AG04450 (cell line): ENCODE results near the gene PRR7. TPM values are rescaled to one million over a fixed set of nuclear protein-coding genes. Genes with fewer than 3 reads are reported as not detected.

Source experiments
- CTCF ChIA-PET: fragments of 300-600, 350-600 bp; formaldehyde crosslinking; extraction: SDS; loops from one replicate; lab custom pipeline; 2022; ENCODE audit warnings: antibody characterized with exemption, inconsistent platforms; lab: Charles Lee
- POLR2A ChIA-PET: fragments of 350-600 bp; formaldehyde crosslinking; extraction: SDS; loops from one replicate; lab custom pipeline; 2021; ENCODE audit warnings: antibody characterized with exemption, inconsistent platforms; lab: Yijun Ruan, JAX
- DNase-seq: peaks from one replicate; pipeline ENCODE4 v3.0.0-alpha.2; 2011; ENCODE audit warnings: low read depth, low spot score
- H3K27ac ChIP-seq: one replicate; pipeline ENCODE4 v1.5.1; 2012; ENCODE audit warnings: low read depth, low read length, control low read depth
- H3K27me3 ChIP-seq: one replicate; pipeline ENCODE4 v1.6.0; 2012; ENCODE audit warnings: low read length; ENCODE audit not compliant: control insufficient read depth, insufficient read depth
- H3K4me3 ChIP-seq: 2 replicates; pipeline ENCODE4 v1.5.1; 2011; ENCODE audit warnings: mild to moderate bottlenecking, low read depth, low read length, control low read depth
- H3K9me3 ChIP-seq: 2 replicates; pipeline ENCODE4 v1.5.1; 2012; ENCODE audit warnings: low read length; ENCODE audit not compliant: control insufficient read depth, insufficient read depth
- CTCF ChIP-seq: IDR thresholded peaks from 2 replicates; pipeline ENCODE4 v1.5.1; 2011; ENCODE audit warnings: low read depth, low read length, control low read depth, inconsistent platforms
- polyA plus RNA-seq: library from polyadenylated mRNA; depleted of rRNA; stranded (reverse); fragments of >200 nt; gene quantifications from 2 replicates; pipeline ENCODE4 v1.2.3, GENCODE V29; 2011

Gene PRR7
- polyA plus RNA-seq, 1 experiment = 1.0 TPM

- ChIA-PET CTCF (interaction anchor here (0.6 to 3.6 kb wide), 2 partner anchors 20 to 503 kb away, joined by 4 to 20 read pairs; no protein-coding TSS in a partner anchor), POLR2A (no interaction called here)
- no peak for DNase-seq
- no peaks in the 10 kb centered on the region for H3K9me3 ChIP-seq
- H3K27me3 ChIP-seq = no peaks in the 10 kb centered on the region
- no peak overlapping the region for H3K4me3 ChIP-seq
- no peak overlapping the region for H3K27ac ChIP-seq
- no peak for TF ChIP-seq CTCF
Measured at GRCh38 chr5:177423671-177424070, 22.9 kb upstream of the PRR7 start.

- Histone ChIP-seq H3K4me3 (peak overlapping the region; percentile 70), H3K9me3 (no peaks in the 10 kb centered on the region), H3K27me3 (no peaks in the 10 kb centered on the region), H3K27ac (peak overlapping the region; percentile 96)
- TF ChIP-seq CTCF = no peak
- no peak for DNase-seq
- ChIA-PET POLR2A (interaction anchor here (0.9 to 2.1 kb wide), 2 partner anchors 22 to 46 kb away, joined by 3 to 26 read pairs; no protein-coding TSS in a partner anchor), CTCF (interaction anchor here (1.5 to 4.2 kb wide), 2 partner anchors 21 to 27 kb away, joined by 4 to 24 read pairs; no protein-coding TSS in a partner anchor)
Measured at GRCh38 chr5:177425196-177425800, 21.3 kb upstream of the PRR7 start.

GRCh38 chr5:177425801-177426565 lies 20.6 kb upstream of the PRR7 start:
- POLR2A ChIA-PET = interaction anchor here (0.5 to 2.4 kb wide), 17 partner anchors 10 to 292 kb away, joined by 3 to 26 read pairs (median 4); partner anchors contain the start of genes LMAN2, PDLIM7 and PRR7
- no peak for TF ChIP-seq CTCF
- CTCF ChIA-PET = interaction anchor here (0.5 to 4.2 kb wide), 6 partner anchors 13 to 238 kb away, joined by 3 to 26 read pairs (median 4); no protein-coding TSS in a partner anchor
- H3K27me3 ChIP-seq = no peaks in the 10 kb centered on the region
- peak; percentile 100 for DNase-seq
- H3K27ac ChIP-seq = peak overlapping the region; percentile 96
- H3K4me3 ChIP-seq = peak overlapping the region; percentile 70
- no peaks in the 10 kb centered on the region for H3K9me3 ChIP-seq

GRCh38 chr5:177426566-177427210 lies 19.9 kb upstream of the PRR7 start, which contains the start of gene GRK6:
TSS of gene GRK6 (plus strand) at chr5:177426676. CDS start at chr5:177426846, 170 bp downstream.
- Histone ChIP-seq H3K9me3 (no peaks in the 10 kb centered on the region), H3K4me3 (peak within 1 kb of the TSS; percentile 76), H3K27me3 (no peaks in the 10 kb centered on the region), H3K27ac (peak within 1 kb of the TSS; percentile 96)
- CTCF ChIA-PET = interaction anchor here (0.5 to 4.2 kb wide), 7 partner anchors 12 to 239 kb away, joined by 3 to 26 read pairs (median 4); no protein-coding TSS in a partner anchor
- no peak for TF ChIP-seq CTCF
- POLR2A ChIA-PET = interaction anchor here (0.5 to 2.4 kb wide), 17 partner anchors 8 to 293 kb away, joined by 3 to 26 read pairs (median 4); partner anchors contain the start of genes LMAN2, PDLIM7 and PRR7
- no peak for DNase-seq
